NOMO-1 (cell line): ENCODE data around the gene PHKG1.
A peak's percentile ranks its signal among the peaks of the same experiment; 100 is the strongest.
"Not testable (repeated sequence)": the region's sequence is repeated elsewhere in the genome, so short reads cannot be mapped to it uniquely, and the experiment has no call there.

Experiments
- DNase-seq, 2 experiments: peaks; one replicate each; lab custom pipeline; 2025; ENCODE audit not compliant: unreplicated experiment in 2 of 2; lab: John Stamatoyannopoulos, UW

The PHKG1 gene

DNA sequence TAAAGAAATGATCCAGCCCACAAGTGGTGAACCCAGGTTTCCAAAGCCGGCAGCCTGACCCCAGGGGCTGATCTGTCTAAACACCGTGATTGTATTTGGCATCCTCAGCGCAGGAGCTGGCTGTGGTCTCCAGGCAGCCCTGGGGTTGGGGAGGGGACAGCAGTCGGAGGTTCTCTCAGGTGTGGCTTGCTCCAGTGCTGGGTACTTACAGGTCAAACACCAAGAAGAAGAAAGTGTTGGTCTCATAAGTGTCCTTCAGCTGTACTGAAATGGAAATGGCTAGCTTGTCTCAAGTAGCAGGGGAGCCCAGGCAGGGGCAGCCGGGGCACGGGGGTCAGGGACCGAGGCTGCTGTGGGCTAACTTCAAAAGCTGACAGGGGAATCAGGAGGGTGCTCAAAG lies 6.0 kb downstream of the PHKG1 start:
- DNase-seq: no peak

DNA sequence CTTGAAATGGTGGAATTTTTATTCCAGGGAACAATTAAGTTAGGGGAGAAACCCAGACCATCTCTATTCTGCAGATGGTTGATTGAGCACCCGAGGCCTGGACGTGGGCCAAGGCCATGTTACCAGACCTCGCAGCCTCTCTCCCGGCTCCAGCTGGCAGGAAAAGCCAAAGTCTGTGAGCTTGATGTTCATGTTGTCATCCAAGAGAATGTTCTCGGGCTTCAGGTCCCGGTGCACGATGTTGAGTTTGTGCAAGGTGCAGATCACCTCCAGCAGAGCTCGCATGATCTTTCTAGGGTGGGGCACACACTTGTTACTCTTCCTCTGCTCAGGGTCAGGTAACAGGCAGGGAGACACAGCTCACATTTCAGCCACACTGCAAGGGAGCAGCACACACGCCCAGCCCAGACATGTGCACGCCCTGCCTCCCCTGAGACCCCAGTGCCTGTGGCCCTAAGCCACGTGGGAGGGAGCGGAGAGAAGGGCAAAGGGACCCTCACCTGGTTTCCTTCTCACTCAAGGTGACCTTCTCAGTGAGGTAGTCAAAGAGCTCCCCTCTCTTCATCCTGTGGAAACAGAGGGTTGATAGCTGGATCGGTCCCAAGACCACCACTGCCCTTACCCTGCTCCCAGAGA lies 9.5 kb downstream of the PHKG1 start:
- no peak for DNase-seq

DNA sequence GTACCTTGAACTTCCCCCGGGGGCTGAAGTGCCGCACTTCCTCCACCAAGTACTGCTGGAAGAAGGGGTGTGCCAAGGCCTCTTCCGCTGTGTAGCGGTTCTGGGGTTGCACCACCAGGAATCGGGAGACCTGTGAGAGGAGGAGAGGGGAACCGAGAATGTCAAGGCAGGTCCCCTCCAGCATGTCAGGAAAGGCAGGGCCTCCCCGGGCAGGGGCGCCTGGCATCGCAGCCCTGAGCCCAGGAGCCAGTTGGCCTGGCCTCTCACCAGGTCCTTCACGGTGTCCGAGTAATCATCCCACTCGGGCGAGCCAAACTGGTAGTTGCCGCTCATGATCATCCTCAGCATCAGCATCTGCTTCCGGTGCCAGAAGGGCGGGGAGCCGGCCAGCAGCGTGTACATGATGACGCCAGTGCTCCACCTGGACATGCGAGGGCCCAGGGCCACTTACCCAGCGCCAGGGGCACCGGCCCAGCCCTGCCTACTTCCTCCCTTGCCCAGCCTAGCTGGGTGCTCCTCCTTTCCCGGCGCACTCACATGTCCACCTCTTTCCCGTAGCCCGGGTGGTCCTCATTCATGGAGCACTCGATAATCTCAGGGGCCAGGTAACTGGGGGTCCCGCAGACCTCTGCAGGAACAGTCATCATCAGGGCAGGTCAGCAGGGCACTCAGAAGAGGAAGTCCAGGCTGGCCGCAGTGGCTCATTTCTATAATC lies 11.0 kb downstream of the PHKG1 start:
- DNase-seq: no peak

DNA sequence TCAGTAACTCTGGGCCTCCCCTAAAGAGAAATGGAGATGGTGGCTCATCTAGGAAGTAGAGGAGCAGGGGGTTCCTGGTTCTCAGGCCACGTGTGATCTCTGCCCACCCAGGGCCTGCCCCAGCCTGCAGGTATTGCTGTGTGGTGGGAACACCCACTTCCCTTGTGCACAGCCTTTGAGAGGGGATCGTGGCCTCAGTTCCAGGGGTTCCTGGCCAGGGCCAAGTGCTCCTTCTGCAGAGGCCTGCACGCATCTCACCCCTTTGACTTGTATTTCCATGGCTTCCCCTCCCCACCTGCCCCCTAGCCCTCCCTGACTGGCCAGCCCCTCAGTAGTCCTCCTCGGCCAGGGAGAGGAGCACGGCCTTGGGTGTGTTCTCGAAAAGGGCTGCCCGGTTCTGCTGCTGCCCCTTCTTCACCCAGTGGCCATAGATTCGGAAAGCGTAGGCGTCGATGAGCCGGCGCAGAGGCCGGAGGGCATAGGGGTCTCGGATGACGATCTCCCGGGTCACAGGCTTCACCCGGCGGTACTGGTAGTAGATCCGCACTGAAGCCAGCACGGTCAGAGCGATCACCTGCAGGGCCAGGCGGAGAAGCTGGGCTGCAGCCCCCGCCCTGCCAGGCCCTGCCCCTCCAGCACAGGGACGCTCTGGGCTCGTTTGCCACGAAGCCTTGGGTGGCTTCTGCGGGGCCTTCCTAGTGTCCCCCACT lies 11.9 kb downstream of the PHKG1 start:
- not testable (repeated sequence) for DNase-seq

DNA sequence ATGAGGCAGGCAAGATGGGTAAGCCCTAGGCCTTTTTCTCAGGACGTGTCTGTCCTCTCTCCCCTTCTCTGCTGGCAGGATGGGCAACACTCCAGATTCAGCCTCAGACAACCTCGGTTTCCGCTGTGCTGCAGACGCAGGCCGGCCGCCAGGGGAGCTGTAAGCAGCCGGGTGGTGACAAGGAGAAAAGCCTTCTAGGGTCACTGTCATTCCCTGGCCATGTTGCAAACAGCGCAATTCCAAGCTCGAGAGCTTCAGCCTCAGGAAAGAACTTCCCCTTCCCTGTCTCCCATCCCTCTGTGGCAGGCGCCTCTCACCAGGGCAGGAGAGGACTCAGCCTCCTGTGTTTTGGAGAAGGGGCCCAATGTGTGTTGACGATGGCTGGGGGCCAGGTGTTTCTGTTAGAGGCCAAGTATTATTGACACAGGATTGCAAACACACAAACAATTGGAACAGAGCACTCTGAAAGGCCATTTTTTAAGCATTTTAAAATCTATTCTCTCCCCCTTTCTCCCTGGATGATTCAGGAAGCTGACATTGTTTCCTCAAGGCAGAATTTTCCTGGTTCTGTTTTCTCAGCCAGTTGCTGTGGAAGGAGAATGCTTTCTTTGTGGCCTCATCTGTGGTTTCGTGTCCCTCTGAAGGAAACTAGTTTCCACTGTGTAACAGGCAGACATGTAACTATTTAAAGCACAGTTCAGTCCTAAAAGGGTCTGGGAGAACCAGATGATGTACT lies 13.1 kb downstream of the PHKG1 start:
- DNase-seq: no peak

DNA sequence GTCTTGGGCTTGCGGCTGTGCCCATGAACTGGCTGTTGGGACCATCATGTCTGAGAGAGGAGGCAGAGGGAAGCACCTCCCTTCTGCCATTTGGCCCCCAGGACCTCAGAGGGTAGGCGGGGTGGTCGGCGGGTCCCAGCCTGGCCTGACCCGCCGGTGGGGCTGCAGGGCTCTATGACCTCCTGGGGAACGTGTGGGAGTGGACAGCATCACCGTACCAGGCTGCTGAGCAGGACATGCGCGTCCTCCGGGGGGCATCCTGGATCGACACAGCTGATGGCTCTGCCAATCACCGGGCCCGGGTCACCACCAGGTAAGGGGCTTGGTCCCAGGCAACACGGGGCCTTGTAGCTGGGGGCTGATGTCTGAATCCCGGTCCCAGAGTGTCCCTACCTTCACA lies 14.6 kb downstream of the PHKG1 start:
- no peak for DNase-seq

DNA sequence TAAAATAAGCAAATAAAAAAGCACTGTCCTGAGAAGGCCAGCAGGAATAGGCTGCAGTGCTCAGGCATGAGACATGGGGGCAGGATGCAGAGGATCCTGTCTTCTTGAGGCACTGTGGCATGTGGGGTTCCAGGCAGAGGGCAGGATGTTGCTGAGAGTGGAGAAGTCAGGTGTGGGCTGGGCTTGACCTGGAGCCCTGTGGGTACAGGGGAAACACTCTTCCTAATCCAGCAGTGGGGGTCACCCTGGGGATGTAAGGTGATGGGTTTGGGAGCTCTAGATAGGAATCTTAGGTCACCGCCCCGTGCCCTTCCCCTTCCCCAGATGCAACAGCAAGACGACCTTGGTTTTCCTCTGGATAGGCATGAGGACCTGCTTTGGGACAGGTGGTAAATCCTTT lies 15.1 kb downstream of the PHKG1 start:
- DNase-seq: no peak

DNA sequence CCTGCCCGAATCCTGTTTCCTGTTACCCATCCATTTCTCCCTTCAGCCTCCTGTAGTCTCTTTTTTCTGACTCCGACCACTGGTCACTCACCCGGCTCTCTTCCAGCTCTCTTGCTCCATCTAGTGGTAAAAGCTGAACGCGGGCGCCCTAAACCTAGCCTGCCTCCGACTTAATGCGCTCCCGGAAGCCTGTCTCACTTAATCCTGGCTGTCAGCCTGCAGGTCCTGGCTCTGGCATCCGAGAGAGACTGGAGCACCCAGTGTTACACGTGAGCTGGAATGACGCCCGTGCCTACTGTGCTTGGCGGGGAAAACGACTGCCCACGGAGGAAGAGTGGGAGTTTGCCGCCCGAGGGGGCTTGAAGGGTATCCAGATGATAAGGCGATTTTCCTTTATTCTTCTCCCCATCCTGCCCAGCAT lies 18.4 kb downstream of the PHKG1 start:
- DNase-seq: peak; percentile 7 to 50

DNA sequence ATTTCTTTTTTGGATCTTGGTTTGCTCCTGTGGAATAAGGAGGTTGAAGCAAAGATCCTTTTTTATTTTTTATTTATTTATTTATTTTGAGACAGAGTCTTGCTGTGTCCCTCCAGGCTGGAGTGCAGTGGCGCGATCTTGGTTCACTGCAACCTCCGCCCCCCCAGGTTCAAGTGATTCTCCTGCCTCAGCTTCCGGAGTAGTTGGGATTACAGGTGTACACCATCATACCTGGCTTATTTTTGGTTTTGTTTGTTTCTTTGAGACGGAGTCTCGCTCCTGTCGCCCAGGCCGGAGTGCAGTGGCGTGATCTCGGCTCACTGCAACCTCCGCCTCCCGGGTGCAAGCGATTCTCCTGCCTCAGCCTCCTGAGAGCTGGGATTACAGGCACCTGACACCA lies 26.4 kb downstream of the PHKG1 start:
- DNase-seq: not testable (repeated sequence)

DNA sequence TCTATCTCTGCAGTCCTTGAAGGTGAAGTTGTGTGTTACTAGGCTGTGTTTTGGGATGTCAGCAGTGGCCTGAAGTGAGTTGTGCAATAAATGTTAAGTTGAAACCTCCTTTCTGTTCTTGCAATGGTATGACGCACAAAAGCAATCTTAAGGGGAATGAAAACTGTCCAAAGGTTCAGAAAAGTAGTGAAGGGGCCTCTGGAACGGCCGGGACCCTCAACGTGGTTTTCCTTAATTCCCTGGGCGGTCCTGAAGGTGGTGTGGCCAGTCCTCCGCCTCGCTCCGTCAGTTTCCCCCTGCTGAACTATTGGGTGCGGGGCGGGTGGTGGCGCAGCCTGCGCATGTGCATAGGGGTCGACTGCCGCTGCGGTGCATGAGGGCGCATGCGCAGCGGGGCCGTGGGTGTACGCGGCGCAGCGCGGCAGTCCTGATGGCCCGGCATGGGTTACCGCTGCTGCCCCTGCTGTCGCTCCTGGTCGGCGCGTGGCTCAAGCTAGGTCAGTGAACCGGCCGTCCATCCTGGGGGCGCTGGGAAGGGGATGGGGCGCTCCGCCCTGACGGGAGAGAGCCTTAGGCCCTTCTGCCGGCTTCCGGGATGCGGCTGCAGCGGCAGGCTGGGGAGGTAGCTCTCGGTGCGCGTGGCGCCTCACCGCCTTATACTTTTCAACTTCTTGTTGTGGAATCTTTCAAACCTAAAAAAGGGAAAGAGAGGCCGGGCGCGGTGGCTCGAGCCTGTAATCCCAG lies 28.7 kb downstream of the PHKG1 start, which contains the start of gene SUMF2:
TSS of gene SUMF2 (plus strand) at position 405 of the 744 bp plus-strand sequence. CDS start at position 431, 26 bp downstream.
- DNase-seq: peak; percentile 82 to 85

DNA sequence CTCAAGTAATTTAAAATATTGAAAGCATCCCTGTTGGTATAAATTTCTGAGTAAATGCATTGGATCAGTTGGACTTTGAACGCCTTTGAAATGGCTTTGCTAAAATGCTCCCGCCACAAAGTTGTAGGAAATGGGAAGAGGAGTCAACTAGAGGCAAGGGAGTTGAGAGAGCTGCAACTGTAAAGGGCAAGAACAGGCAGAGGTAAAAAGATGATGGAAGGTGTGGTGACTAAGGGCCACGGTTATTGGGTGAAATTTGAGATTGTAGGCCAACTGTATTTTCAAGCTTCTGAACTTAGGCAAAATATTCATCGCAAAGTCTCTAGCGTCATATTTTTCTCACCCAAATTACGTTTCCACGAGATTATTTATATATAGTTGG lies 29.3 kb downstream of the PHKG1 start:
- DNase-seq: no peak

DNA sequence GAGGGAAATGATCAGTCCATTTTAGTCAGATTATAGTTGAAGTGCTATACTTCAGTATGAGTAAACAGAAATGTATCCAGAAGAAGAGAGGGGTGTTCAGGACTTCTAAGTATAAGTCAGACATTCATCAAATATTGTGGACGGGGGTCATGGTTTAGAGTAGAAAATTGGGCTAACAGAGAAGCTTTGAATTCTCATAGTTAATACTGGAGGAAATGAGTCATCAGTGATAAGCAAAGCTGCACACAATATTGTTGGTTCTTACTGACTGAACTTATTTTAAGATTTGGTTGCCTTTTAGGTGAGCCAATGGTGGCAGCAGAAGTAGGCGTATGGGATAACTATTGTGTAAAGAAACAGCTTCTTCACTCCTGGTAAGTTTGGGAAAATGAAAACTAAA lies 30.4 kb downstream of the PHKG1 start:
- DNase-seq: peak in 1 of 2 experiments; percentile 23

DNA sequence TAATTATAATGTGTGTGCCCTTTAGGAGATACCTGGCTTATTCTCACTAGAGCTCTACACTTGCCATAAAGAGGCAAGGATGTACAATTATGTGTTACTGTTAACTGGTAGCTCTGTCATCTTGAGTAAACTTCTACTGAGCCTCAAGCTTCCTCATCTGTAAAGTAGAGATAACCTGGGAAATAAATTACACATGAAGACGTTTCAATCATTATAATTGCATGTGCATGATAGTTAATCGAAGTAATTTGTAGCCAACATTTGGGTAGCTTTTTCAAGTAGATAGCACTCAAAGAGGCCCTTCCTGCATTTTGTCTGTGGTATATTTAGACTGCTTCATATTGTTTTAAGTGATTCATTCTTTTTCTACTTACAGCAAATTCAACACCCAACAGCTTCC lies 38.8 kb downstream of the PHKG1 start:
- DNase-seq: no peak

DNA sequence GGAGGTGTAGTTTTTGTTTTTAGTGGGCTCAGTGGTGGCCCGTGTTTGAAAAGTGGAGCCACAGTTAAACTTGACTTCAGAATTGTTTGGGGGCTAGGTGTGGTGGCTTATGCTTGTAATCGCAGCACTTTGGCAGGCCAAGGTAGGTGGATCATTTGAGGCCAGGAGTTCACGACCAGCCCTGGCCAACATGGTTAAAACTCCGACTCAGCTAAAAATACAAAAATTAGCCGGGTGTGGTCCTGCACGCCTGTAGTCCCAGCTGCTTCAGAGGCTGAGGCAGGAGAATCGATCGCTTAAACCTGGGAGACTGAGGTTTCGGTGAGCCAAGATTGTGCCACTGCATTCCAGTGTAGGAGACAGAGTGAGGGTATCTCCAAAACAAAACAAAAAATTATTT lies 39.4 kb downstream of the PHKG1 start:
- DNase-seq: no peak

DNA sequence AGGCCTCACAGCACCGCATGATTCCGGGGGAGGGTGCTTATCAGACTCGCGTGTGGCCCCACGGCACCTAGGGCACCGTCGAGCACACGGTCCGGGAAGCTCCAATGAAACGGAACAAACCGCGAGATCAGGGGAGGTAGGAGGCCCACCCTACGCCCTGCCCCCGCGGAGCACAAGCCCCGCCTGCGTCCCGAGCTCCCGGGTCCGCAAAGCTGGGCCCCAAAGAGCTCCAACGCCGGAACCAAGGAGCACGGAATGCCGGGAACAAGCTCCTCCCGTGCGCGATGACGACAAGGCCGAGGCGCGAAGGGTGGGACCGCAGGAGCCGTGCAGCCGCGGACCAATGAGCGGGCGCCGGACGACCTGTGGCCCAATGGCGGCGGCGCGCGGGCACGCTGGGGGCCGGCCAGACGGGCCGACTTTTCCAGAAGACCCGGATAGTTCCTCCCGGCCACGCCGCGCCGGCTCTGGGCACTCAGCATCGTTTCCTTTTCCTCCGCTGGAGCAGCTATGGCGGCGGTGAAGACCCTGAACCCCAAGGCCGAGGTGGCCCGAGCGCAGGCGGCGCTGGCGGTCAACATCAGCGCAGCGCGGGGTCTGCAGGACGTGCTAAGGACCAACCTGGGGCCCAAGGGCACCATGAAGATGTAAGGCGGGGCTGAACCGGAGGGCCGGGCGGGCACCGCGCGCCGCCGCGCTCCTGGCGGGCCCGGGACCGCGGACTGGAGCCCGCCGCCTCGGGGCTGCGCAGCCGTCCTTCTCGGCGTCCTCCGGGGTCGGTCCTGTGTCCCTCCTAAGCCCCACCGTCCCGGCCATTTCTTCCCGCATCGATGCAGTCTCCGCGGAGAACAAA lies 41.2 kb downstream of the PHKG1 start, which contains the start of the genes CCT6A and PSPH:
TSS of gene CCT6A (plus strand) at position 427 of the 853 bp plus-strand sequence. CDS start at position 511, 84 bp downstream.
TSS of gene PSPH (minus strand) at position 106 of the 853 bp plus-strand sequence. CDS start 30,232 bp downstream, outside the sequence.
- DNase-seq: peak; percentile 93 to 95

DNA sequence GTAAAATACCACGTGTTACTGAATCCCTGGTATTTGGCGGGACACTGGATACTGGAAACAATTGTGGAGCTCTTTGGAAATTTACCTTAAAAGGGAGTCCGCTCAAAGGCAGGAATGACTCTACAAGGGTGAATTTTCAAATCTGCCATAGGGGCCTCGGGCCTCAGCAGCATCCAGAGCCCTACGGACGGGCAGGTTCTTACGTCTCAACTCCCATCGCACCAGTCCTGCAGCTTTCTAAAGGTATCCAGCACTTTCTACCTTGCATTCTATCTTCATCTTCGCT lies 41.8 kb downstream of the PHKG1 start:
- DNase-seq: no peak

DNA sequence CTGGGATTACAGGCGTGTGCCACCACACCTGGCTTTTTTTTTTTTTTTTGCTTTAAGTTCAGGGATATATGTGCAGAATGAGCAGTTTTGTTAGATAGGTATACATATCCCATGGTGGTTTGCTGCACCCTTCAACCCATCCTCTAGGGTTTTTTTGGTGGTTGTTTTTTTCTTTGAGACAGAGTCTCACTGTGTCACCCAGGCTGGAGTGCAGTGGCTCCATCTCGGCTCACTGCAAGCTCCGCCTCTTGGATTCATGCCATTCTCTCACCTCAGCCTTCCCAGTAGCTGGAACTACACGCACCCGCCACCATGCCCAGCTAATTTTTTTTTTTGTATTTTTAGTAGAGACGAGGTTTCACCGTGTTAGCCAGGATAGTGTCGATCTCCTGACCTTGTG lies 44.0 kb downstream of the PHKG1 start:
- DNase-seq: not testable (repeated sequence)

DNA sequence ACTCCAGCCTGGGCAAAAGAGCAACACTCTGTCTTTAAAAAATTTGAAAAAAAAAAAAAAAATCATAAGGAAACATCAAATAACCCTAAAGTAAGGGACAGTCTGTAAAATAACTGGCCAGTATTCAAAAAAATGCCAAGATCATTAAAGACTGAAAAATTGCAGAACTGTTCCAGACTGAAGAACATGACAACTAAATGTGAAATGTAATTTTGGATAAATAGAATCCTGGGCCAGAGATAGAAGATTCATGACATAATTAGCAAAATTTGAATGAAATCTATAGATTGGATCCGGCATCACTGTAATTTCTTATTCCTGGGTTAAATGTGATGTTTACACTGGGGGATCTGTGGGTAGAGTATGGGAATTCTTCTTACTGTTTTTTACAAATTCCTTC lies 44.5 kb downstream of the PHKG1 start:
- no peak for DNase-seq

DNA sequence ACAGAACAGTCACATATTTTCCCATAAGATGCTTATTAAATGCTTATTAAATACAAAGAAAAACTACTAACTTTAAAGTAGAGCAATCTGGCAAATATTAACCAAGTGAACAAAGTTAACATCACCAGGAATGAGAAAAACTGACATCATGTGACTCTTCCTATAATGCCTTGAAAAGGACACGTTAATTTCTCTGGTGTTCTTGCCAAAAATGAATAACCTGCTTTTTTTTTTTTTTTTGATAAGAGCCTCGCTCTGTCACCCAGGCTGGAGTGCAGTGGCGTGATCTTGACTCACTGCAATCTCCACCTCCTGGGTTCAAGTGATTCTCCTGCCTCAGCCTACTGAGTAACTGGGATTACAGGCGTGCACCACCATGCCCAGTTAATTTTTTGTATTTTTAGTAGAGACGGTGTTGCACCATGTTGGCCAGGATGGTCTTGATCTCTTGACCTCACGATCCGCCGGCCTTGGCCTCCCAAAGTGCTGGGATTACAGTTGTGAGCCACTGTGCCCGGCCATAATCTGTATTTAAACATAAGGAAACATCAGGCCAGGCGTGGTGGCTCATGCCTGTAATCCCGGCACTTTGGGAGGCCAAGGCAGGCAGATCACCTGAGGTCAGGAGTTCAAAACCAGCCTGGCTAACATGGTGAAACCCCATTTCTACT lies 45.2 kb downstream of the PHKG1 start:
- DNase-seq: not testable (repeated sequence)
